ENCODE results near the gene RAB14. TPM values are rescaled to one million over a fixed set of nuclear protein-coding genes. Genes with fewer than 3 reads are reported as not detected.

Gene RAB14
- total and polyA plus RNA-seq, 2 donors (not counting 1 experiment from before 2014, with no cell fraction given), result 20.4 to 52.6 TPM

DNA sequence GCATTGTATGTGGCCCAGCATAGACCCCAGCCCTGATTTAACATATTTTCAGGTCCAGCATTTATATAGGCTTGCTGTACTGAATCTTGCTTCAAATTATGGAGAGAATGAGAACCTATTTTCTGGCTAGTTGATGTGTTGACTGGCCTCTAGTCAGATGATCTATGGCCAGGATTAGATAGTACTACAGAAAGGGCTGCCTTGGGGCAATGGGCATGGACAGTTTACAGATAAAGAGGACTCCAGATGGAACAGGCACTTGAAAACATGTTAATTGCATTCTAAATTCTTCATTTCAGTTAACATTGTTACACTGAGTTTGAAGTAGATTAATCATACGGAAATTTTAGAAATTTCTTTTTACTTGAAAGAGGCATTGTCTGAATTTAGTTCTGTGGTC lies 61.5 kb downstream of the RAB14 start:
- no peaks in the 10 kb centered on the region for H3K27me3 ChIP-seq (replicated peaks in 1 of 4; ENCODE audit: control extremely low read depth in 1 of 4, control insufficient read depth in 3 of 4, insufficient read depth in 4 of 4, low read length in 3 of 4)
- Mint-ChIP-seq H3K4me1 (no peaks in the 10 kb centered on the region), H3K27ac (no peak overlapping the region), H3K9me3 (ENCODE audit: insufficient read depth) (no peaks in the 10 kb centered on the region), H3K27me3 (no peaks in the 10 kb centered on the region), H3K4me3 (no peak overlapping the region)
- H3K4me3 ChIP-seq (ENCODE audit: control extremely low read depth in 1 of 5, extremely low read depth in 1 of 5, insufficient read depth in 1 of 5, low read depth in 2 of 5, low read length in 4 of 5), result no peak overlapping the region
- H2AFZ ChIP-seq (ENCODE audit: insufficient read depth, low read depth, low read length, poor library complexity, severe bottlenecking), result no peak overlapping the region
- no peak overlapping the region for H3K27ac ChIP-seq (ENCODE audit: low read length in 2 of 2)
- no peaks in the 10 kb centered on the region for H4K20me1 ChIP-seq (ENCODE audit: control insufficient read depth, insufficient read depth, low read length, poor library complexity, severe bottlenecking)
- no peaks in the 10 kb centered on the region for H3K4me1 ChIP-seq (ENCODE audit: control insufficient read depth in 2 of 2, insufficient read depth in 2 of 2, low read length in 2 of 2)
- TF ChIP-seq, protein P1, sequence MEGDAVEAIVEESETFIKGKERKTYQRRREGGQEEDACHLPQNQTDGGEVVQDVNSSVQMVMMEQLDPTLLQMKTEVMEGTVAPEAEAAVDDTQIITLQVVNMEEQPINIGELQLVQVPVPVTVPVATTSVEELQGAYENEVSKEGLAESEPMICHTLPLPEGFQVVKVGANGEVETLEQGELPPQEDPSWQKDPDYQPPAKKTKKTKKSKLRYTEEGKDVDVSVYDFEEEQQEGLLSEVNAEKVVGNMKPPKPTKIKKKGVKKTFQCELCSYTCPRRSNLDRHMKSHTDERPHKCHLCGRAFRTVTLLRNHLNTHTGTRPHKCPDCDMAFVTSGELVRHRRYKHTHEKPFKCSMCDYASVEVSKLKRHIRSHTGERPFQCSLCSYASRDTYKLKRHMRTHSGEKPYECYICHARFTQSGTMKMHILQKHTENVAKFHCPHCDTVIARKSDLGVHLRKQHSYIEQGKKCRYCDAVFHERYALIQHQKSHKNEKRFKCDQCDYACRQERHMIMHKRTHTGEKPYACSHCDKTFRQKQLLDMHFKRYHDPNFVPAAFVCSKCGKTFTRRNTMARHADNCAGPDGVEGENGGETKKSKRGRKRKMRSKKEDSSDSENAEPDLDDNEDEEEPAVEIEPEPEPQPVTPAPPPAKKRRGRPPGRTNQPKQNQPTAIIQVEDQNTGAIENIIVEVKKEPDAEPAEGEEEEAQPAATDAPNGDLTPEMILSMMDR (IDR thresholded peaks at IDR 0.05), result no peak
- TF ChIP-seq EZH2 (IDR thresholded peaks at IDR 0.05; ENCODE audit: borderline replicate concordance, insufficient read depth, low read depth, low read length, poor library complexity, severe bottlenecking), result no peak
- no peak overlapping the region for H3K4me2 ChIP-seq (replicated peaks; ENCODE audit: low read depth, low read length, poor library complexity, severe bottlenecking)
- intact Hi-C loops (cut with micrococcal nuclease), result no loop called here
- POLR2A ChIA-PET, result no interaction called here
- WGBS (ENCODE audit: insufficient coverage), result no CpG with 5 or more reads among the region's 1 CpG
- H3K79me2 ChIP-seq (ENCODE audit: control insufficient read depth, insufficient read depth, low read length), result peaks cover 22% of the 10 kb centered on the region
- H3K9me3 ChIP-seq (ENCODE audit: control extremely low read depth in 1 of 3, control insufficient read depth in 2 of 3, insufficient read depth in 1 of 3, low read length in 2 of 3), result no peaks in the 10 kb centered on the region
- CTCF ChIA-PET, result no interaction called here
- ATAC-seq (ENCODE audit: low read depth), result no peak
- H3K36me3 ChIP-seq (replicated peaks in 1 of 2; ENCODE audit: control extremely low read depth in 1 of 2, control insufficient read depth in 1 of 2, extremely low read depth in 1 of 2, insufficient read depth in 2 of 2, low read length in 1 of 2), result peaks cover 42 to 98% of the 10 kb centered on the region in 2 experiments
- H3K9ac ChIP-seq (ENCODE audit: low read length), result no peak overlapping the region
- no peak for DNase-seq

DNA sequence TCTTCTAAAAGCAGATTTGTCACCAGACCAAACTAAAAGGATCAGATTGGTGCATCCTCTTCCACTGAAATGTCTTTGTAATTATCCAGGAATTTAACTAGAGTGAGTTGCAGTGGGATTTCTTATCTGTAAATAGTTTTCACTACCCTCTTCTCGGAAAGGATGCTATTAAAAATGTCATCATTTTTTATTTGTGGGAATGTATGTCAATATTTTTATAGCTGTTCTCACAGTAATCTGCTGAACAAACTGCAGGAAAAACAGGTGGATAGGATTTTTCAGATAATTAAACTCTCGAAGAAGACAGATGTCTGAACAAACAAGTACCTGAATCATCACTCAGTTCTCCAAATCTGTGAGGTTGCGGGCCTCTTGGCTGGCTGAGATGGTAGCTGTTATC lies 62.7 kb downstream of the RAB14 start:
- TF ChIP-seq EZH2 (IDR thresholded peaks at IDR 0.05; ENCODE audit: borderline replicate concordance, insufficient read depth, low read depth, low read length, poor library complexity, severe bottlenecking), result no peak
- TF ChIP-seq, protein P1 (IDR thresholded peaks at IDR 0.05), result no peak

More for the DNA sequence above, 62.7 kb downstream of the RAB14 start:
- H3K4me1 Mint-ChIP-seq, result peaks cover 2% of the 10 kb centered on the region
- intact Hi-C loops (cut with micrococcal nuclease), result no loop called here
- no peaks in the 10 kb centered on the region for H4K20me1 ChIP-seq (ENCODE audit: control insufficient read depth, insufficient read depth, low read length, poor library complexity, severe bottlenecking)
- H3K9ac ChIP-seq (ENCODE audit: low read length), result no peak overlapping the region
- no peak overlapping the region for H3K4me3 Mint-ChIP-seq
- no peak overlapping the region for H3K4me2 ChIP-seq (replicated peaks; ENCODE audit: low read depth, low read length, poor library complexity, severe bottlenecking)
- no peak overlapping the region for H3K4me3 ChIP-seq (ENCODE audit: control extremely low read depth in 1 of 5, extremely low read depth in 1 of 5, insufficient read depth in 1 of 5, low read depth in 2 of 5, low read length in 4 of 5)
- H3K27ac ChIP-seq (ENCODE audit: low read length in 2 of 2), result no peak overlapping the region
- no peak overlapping the region for H2AFZ ChIP-seq (ENCODE audit: insufficient read depth, low read depth, low read length, poor library complexity, severe bottlenecking)
- H3K36me3 ChIP-seq (replicated peaks in 1 of 2; ENCODE audit: control extremely low read depth in 1 of 2, control insufficient read depth in 1 of 2, extremely low read depth in 1 of 2, insufficient read depth in 2 of 2, low read length in 1 of 2), result peaks cover 36 to 91% of the 10 kb centered on the region in 2 experiments
- 86% methylated on average over 1 of the region's 3 CpGs for WGBS (ENCODE audit: insufficient coverage)
- H3K27me3 ChIP-seq (replicated peaks in 1 of 4; ENCODE audit: control extremely low read depth in 1 of 4, control insufficient read depth in 3 of 4, insufficient read depth in 4 of 4, low read length in 3 of 4), result no peaks in the 10 kb centered on the region
- no peak for DNase-seq
- H3K27me3 Mint-ChIP-seq, result no peaks in the 10 kb centered on the region
- peaks cover 23% of the 10 kb centered on the region for H3K79me2 ChIP-seq (ENCODE audit: control insufficient read depth, insufficient read depth, low read length)
- no peaks in the 10 kb centered on the region for H3K9me3 Mint-ChIP-seq (ENCODE audit: insufficient read depth)
- ChIA-PET CTCF (interaction anchor here (1.4 kb wide), 1 partner anchor 8 kb away, joined by 4 read pairs; no protein-coding TSS in a partner anchor), POLR2A (interaction anchor here (0.6 kb wide), 1 partner anchor 384 kb away, joined by 15 read pairs; no protein-coding TSS in a partner anchor)
- no peak for ATAC-seq (ENCODE audit: low read depth)
- no peaks in the 10 kb centered on the region for H3K4me1 ChIP-seq (ENCODE audit: control insufficient read depth in 2 of 2, insufficient read depth in 2 of 2, low read length in 2 of 2)
- H3K27ac Mint-ChIP-seq, result no peak overlapping the region
- no peaks in the 10 kb centered on the region for H3K9me3 ChIP-seq (ENCODE audit: control extremely low read depth in 1 of 3, control insufficient read depth in 2 of 3, insufficient read depth in 1 of 3, low read length in 2 of 3)
